ENCODE results near the gene PRSS38.

PRSS38 gene

DNA sequence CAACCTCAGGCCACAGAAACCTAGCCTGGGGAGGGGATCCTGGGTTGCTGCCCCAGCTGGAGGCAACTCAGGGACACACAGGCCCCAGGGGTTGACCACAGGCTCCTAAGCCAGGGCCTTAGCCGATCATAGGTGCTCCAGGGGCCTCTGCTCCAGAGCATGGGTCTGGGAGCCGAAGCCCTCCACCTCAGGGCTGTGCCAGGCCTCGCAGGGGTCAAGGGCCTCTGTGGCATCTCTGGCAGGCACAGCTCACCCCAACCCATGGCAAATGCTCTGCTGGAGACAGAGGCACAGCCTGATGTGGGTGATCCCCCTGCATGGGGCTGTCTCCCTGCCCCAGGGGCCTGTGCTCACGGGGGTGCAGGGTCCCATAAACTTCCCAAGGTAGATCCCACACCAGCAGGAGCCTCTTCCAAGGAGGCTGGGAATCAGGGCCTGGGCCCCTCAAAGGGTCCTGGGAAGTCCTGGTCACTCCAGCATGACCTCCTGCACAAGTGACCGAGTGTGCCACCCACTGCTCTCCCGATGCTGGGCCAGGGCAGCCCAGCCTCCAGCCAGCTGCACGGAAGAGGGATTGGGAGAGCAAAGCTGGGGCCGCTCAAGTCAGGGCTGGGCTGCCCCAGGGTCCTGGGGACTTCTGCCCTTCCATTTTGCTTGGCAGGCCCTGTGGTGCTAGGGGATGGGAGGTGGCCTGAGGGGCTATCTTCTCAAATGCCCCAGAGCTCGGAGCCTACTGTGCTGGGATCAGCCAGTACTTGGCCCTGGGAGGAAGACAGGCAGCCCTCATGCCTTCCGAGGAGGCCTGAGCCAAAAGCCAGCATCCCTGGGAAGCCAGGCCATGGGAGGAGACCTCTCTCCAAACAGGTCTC, 22.2 kb upstream of the PRSS38 start:
- no peak for DNase-seq (ENCODE audit: low spot score)

DNA sequence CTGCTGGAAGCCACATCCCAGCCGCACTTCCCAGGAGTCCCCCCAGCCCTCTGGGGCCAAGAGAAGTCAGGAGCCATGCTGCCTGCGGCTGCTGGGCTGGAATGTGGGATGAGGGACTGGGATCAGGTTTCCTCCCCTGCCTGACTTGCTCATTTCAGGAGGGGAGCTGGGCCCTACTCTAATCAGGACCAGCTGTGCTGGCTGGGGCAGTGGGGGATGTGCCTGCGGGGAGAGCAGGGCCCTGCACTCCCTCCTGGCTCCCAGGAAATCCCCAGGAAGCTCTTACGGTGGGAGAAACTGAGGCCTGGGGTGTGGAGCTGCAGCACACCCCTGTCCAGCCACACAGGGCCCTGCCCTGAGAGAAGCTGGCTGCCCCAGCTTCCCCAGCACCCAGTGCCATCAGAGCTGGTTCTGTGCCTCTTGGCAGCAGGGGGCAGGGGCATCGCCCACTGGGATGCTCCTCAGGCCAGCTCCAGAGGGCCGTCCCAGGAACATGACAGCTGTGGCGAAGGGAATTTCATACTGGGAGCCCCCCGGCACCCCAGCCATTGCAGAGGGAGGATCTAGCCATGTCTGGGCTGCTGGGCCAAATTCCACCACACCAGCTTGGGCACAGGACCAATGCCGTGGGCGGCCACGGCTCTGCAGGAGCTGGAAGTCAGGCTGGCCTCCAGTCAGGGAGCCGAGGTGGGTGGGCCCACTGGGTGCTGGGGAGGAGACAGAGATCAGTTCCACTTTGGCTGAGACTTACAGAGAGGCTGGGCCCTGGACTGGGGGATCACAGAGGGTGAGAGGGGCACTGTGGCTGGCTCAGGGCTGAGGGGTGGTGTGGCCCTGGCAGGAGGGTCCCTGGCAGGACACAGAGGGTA, 21.3 kb upstream of the PRSS38 start:
- DNase-seq (ENCODE audit: low spot score) = no peak

DNA sequence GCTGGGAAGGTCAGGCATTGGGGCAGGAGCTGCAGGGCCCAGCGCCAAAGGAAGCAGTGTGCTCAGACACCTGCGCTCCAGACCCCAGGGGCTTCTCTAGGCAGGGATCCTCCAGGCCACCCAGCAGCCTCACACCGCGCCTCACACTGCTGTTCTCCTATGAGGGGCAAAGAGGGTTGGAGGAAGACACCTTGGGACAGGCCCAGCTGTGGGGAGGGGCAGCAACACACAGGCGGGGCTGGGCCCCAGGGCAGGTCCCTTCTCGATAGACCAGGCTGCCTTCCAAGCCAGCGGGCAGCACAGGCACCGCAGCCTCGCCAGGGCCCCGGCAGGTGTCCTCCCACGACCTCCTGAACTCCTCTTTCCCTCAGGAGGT, 20.7 kb upstream of the PRSS38 start:
- no peak for DNase-seq (ENCODE audit: low spot score)

DNA sequence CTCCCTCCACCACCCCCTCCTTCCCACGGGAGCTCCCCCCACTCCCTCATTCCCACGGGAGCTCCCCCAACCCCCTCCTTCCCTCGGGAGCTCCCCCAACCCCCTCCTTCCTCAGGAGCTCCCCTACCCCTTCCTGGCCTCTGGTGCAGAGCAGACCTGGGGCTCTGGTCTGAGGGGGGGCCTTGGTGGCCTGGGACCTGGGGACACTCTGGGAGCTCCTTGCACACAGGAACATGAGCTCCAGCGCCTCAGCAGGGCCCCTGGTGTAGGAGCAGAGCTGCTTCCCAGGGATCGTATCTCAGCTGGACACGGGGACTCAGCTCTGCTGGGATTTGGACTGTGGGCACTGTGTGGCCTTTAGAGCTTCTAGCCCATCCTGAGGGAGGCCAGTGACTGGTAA, 19.7 kb upstream of the PRSS38 start:
- no peak for DNase-seq (ENCODE audit: low spot score)

DNA sequence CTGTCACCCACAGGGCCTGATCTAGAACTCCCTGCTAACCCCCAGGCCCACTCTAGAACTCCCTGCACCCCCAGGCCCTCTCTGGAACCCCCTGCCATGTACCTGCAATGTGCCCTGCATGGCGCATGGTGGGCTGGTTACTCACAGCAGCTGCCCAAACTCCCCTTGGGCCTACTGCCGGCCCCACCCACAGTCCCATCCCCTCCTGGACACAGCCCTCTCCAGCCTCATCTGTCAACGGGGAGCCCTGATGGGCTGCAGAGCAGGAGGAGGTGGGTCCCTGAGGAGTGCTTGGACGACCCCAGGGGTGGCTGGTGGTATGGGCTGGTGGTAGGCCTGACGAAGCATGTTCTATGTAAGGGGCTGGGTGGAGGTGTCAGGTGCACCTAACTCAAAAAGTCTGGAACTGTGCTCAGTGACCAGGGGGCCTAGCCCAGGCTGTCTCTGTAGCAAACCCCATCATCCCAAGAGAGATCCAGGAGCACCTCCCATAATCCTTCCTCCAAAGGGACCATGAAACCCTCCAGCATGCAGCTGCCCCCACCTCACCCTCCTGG, 19.0 kb upstream of the PRSS38 start:
- no peak for DNase-seq (ENCODE audit: low spot score)

DNA sequence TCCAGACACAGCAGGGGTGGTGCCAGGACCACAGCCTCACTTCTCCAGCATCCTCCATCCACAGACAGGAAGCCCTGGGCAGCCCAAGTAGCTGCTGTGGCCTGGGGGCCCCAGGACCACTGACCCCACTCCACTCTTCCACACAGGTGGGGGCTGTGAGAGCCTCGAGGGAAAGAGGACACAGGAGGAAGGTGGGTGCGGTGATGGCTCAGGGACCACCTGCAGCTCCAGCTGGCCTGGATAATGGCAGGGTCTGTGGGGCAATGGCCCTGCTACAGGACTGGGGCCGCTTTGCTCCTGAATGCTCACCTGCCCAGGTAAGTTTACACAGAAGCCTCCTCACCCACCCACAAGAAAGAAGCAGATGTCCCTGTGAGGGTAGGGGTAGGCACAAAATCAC, 18.3 kb upstream of the PRSS38 start:
- no peak for DNase-seq (ENCODE audit: low spot score)

DNA sequence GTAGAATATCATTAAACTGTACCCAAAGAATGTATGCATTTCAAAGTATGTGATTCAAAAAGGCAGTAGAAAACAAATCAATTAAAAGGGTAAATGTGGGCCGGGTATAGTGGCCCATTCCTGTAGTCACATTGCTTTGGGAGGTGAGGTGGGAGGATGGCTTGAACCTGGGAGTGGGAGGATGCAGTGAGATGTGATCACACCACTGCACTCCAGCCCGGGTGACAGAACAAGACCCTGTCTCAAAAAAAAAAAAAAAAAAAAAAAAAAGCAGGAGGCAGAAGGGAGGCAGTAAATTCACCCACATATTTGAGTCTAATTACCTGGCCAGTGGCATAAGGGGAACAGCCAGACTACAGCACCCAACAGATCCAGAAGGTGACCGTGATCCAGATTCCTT, 17.9 kb upstream of the PRSS38 start:
- DNase-seq (ENCODE audit: low spot score) = no peak

DNA sequence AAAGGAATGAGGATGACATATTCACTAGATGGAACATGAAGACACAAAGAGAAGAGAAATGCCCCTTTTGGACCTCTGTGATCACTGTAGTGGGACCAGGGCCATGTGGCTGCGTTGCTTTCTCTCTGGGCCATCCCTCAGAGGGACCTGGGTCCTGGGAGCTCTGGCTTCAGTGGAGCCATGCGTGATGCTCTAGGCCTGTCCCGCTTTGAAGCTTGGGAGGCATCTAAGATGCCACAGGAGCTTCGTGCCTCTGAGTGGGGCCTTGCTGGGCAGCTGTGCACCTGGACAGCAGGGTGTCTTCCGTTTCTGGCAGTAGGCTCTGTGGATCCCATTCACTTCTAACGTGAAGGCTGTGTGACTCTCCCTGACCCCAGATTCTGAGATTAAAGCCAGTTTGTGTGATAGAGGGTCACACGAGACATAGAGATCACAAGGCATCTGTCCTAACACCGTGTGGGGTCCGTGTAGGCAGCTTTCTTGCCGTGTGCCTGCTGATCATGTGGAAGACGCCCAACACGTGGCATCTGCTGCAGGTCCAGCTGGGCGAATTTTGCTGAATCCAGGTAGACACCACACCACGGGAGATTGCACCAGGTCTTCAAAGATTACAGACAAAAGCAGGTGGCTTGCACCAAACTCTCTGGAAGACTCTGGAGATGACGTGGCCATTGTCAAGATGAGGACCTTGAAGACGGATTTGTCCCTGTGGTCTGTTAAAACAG, 17.2 kb upstream of the PRSS38 start:
- no peak for DNase-seq (ENCODE audit: low spot score)

DNA sequence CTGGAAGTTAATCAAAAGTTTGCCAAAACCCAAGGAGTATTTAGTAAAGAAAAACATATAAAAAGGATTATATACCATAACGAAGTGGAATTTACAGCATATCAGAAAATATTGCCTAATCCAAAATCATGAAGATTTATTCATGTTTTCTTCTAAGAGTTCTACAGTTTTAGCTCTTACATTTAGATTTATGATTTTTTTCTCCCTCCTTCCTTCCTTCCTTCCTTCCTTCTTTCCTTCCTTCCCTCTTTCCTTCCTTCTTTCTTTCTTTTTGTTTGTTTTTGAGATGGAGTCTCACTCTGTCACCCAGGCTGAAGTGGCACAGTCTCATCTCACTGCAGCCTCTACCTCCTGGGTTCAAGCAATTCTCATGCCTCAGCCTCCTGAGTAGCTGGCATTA, 15.7 kb upstream of the PRSS38 start:
- no peak for DNase-seq (ENCODE audit: low spot score)

DNA sequence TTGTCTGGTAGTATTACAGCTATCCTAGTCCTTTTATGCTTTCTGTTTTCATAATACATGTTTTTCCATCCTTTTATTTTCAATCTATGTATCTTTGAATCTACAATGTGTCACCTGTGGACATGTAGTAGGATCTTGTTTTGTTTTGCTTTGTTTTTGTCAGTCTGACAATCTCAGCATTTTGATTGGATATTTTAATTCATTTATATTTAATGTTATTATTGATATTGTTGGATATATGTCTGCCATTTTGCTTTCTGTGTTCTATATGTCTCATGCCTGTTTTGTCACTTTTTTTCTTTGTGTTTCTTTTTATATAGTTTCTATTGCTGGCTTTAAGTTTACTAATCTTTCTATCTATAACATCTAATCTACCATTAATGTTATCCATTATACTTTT, 11.5 kb upstream of the PRSS38 start:
- no peak for DNase-seq (ENCODE audit: low spot score)

DNA sequence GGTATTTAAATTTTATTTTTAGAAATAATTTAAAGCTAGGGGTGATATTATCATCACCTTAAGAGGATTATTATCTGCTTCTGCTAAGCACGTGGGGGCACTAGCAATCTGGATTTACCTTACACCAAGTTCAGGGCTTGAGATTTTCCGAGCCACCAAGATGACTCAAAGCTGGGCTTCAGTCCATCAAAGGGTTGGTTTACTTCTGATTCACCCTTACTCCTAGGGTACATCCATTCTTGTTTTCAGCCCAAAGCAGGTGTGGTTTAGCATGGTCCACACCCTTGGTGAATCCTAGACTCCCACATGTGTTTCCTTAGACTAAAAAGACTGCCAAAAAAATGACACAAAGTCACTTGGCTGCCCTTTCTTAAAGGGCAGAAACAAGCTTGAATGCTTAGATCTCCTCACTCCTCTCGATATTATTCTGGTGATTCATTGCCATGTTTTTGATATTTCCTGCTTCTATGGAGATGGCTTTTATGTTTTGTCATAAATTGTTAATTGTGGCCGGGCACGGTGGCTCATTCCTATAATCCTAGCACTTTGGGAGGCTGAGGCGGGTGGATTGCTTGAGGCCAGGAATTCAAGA, 9.8 kb upstream of the PRSS38 start:
- DNase-seq (ENCODE audit: low spot score) = no peak

DNA sequence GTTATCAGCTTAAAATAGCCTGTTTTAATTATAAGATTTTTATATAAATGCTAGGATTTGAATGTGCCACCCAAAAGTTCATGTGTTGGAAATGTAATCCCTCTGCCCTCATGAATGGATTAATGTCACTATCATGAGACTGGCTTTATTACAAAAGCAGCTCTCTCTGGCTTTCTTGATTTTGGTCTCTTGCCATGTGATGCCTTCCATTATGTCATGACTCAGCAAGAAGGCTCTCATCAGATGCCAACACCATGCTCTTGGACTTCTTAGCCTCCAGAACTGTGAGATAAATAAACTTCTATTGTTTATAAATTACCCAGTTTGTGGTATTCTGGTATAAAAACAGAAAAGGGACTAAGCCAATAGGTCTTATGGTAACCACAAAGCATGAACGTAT, 6.9 kb upstream of the PRSS38 start:
- DNase-seq (ENCODE audit: low spot score) = no peak

DNA sequence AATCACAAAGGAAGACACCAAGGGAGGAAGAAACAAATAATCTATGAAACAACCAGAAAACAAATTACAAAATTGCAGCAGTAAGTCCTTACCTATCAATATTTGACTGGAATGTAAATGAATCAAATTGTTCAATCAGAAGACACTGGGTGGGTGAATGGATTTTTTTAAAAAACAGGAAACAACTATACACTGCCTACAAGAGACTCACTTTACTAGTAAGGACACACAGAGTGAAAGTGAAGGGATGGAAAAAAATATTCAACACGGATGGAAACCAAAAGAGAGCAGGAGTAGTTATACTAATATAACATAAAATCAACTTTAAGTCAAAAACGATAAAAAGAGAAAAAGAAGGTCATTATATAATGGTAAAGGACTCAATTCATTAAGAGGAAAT, 6.4 kb upstream of the PRSS38 start:
- DNase-seq (ENCODE audit: low spot score) = no peak

DNA sequence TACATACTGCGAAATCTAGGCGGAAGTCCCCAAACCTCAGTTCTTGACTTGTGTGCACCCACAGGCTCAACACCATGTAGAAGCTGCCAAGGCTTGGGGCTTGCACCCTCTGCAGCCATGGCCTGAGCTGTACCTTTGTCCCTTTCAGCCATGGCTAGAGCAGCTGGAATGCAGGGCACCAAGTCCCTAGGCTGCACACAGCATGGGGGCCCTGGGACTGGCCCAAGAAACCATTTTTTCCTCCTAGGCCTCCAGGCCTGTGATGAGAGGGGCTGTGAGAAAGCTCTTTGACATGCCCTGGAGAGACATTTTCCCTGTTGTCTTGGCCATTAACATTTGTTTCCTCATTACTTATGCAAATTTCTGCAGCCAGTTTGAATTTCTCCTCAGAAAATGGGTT, 1.5 kb upstream of the PRSS38 start:
- DNase-seq (ENCODE audit: low spot score) = no peak

DNA sequence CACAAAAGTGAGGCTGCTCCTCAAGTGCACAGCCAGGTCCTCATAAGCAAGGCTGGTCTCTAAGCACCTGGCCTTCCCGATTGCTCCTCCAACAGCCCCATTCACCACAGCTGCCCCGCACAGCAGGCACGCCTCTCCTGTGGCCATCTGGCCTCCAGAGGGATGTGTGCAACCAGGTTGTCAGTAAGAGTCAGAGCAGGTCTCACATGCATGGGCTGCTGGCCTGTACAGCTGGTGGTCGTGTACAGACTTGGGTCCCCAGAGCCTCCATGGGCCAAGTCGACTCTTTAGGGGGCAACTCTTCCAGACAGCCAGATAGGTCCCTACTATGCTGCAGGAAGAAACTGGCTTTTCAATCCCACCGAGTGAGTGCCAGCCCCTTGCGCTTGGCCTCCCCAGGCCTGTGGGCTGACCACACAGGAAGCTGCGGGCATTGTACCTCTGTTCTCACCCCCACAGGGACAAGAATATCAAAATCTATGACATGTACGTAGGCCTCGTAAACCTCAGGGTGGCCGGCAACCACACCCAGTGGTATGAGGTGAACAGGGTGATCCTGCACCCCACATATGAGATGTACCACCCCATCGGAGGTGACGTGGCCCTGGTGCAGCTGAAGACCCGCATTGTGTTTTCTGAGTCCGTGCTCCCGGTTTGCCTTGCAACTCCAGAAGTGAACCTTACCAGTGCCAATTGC, 1.4 kb downstream of the PRSS38 start:
- no peak for DNase-seq (ENCODE audit: low spot score)

DNA sequence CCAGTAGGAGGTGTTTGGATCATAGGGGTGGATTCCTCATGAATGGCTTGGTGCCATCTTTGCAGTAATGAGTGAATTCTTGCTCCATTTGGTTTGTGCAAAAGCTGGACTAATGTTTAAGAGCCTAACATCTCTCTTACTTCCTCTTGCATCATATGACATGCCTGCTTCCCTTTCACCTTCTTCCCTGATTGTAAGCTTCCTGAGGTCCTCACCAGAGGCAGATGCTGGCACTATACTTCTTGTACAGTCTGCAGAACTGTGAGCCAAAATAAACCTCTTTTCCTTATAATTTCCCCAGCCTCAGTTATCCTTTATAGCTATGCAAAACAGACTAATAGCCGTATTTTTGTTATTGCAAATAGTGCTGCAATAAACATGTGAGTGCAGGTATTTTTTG, 8.1 kb downstream of the PRSS38 start:
- DNase-seq (ENCODE audit: low spot score) = no peak

DNA sequence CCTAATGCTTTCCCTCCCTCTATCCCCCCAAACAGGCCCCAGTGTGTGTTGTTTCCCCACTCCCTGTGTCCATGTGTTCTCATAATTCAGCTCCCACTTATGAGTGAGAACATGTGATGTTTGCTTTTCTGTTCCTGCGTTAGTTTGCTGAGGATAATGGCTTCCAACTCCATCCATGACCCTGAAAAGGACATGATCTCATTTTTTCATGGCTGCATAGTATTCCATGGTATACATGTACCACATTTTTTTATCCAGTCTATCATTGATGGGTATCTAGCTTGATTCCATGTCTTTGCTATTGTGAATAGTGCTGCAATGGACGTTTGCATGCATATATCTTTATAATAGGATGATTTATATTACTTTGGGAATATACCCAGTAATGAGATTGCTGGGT, 8.7 kb downstream of the PRSS38 start:
- DNase-seq (ENCODE audit: low spot score) = no peak

DNA sequence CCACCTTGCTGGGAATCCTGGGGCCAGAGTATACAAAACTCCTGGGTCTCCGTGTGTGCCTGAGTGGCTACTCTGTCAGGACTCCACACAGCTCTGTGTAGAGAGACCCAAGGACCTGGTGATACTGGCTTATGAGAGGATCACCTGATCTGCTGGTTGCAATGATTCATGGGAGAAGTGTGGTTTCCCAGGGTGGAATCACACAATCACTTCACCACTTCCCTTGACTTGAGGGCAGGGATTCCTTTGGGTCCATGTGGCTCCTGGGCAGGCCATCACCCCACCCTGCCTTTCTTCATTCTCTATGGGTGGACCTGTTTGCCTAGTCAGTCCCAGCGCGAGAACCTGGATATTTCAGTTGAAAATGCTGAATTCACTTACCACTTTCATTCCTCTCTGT, 13.3 kb downstream of the PRSS38 start:
- DNase-seq (ENCODE audit: low spot score) = no peak

DNA sequence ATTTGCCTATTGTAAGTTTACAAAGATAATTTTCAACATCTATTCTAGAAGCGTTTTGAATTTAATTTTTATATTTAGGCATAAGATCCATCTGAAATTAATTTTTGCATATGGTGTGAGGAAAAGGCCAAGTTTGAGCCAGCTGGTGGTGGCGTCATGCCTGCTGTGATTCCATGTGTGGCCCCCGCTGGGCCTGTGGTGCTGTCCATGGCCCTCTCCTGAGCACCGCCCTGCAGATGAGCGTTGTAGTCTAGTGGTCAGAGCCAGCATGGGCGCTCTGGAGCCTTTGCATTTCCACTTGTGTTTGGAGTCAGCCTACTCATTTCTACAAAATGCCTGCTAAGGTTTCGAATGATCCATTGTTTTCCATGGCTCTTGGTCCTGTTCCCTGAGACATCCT, 22.7 kb downstream of the PRSS38 start:
- no peak for DNase-seq (ENCODE audit: low spot score)

DNA sequence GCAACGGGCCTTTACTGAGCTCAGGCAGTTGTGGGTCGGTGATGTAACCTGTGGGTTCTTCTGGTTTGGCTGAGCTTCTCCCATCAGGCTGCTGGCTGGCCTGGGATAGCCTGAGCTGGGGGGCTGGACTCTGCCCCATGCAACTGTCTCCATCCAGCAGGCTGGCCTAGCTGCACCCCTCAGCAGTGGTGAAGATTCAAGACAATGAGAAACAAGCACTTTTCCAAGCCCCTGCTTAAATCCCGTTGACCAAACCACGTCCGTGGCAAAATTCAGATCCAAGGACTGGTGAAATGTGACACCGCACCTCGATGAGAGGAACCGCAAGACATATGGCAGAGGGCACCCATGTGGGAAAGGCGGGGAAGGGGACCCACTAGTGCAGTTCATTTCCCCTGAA, 25.6 kb downstream of the PRSS38 start:
- no peak for DNase-seq (ENCODE audit: low spot score)

DNA sequence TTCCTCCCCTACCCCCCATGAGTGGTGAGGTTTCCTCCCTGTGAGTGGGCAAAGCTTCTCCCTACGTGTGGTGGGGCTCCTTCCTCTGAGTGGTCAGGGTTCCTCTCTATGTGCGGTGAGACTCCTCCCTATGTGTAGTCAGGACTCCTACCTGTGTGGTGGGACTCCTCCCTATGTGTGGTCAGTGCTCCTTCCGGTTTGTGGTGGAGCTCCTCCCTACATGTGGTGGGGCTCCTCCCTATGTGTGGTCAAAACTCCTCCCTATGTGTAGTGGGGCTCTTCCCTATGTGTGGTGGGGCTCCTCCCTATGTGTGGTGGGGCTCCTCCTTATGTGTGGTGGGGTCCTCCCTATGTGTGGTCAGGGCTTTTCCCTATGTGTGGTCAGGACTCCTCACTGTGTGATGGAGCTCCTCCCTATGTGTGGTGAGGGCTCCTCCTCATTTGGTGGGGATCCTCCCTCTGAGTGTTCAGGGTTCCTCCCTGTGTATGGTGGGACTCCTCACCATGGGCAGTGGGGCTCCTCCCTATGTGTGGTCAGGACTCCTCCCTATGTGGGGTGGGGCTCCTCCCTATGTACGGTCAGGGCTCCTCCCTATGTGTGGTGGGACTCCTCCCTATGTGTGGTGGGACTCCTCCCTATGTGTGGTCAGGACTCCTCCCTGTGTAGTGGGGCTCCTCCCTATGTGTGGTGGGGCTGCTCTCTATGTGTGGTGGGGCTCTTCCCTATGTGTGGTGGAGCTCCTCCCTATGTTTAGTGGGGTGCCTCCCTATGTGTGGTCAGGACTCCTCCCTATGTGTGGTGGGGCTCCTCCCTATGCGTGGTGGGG, 29.1 kb downstream of the PRSS38 start:
- DNase-seq (ENCODE audit: low spot score) = no peak
